T47D (cell line): ENCODE measurements around the gene LLGL1.

ENCODE experiments used
- DNase-seq, 2 experiments: peaks; one replicate each; pipeline versions ENCODE4 v3.0.0 to v3.0.0-alpha.2; 2011 to 2012; ENCODE audit warnings: low read depth in 1 of 2, low spot score in 1 of 2
- JUND ChIP-seq: IDR thresholded peaks from 2 replicates; pipeline ENCODE4 v1.6.1; 2012; ENCODE audit warnings: low read depth
- in situ Hi-C: cut with HindIII; loops from 2 replicates; pipeline ENCODE4 v1.10.0; 2016; ENCODE audit warnings: low sequenced_read_pairs, low pct_unique_long_range_greater_than_20kb

LLGL1 gene

DNA sequence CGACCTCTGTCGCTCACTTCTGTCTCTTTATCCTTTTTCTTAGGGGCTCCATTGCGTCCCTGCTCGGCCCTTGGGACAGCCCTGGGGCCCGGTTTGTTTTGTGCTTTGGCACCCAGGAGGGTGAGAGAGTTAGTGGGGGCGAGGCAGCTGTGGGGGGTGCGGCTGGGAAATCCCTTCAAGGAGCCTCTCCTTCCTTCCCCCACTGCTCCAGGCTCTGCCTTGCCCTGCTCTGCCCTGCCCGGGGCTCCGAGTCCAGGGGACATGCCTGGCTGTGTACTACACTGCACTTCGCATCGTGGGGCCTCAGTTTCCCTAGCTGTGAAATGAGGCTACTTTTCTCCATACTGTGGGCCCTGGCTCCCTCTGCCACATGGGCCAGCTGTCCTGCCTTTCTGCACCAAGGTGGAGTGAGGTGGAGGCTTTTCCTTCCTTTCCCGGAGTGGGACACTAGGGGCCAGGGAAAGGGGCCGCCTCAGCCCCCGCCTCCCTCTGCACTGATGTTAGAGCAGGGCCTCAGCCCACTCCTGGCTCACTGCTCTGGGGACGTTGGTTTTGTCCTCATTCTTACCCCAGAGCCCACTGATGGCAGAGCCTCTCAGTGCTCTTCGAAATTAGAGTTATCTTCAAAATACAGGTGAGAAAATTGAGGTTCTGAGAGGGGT is 980 bp downstream of the LLGL1 start:
- in situ Hi-C loops: no loop called here
- DNase-seq: no peak
- no peak for TF ChIP-seq JUND

- no peak for DNase-seq
- in situ Hi-C loops: no loop called here
- no peak for TF ChIP-seq JUND
Measured at GRCh38 chr17:18227635-18228034, 2.2 kb downstream of the LLGL1 start.

- DNase-seq: no peak
- in situ Hi-C loops: no loop called here
- no peak for TF ChIP-seq JUND
Measured at GRCh38 chr17:18228176-18228682, 2.8 kb downstream of the LLGL1 start.

DNA sequence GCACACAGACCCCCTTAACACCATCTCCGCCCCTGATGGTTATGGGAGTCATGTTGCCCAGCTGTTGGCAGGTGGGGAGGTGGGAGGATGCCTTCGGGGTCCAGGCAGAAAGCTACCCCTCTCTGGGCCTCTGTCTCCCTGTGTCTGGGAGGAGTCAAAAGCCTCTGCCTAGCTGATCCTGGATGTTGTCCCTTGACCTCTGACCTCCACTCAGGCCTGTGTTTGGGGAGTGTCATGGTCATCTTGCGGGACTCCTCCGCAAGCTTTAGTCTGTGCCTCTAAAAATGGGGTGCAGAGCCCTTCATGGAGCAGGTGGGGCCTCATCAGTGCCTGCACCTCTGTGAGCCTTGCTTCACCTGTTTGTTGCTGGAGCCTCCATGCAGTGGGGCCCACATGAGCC is 3.8 kb downstream of the LLGL1 start:
- in situ Hi-C loops: no loop called here
- no peak for DNase-seq
- TF ChIP-seq JUND: no peak

DNA sequence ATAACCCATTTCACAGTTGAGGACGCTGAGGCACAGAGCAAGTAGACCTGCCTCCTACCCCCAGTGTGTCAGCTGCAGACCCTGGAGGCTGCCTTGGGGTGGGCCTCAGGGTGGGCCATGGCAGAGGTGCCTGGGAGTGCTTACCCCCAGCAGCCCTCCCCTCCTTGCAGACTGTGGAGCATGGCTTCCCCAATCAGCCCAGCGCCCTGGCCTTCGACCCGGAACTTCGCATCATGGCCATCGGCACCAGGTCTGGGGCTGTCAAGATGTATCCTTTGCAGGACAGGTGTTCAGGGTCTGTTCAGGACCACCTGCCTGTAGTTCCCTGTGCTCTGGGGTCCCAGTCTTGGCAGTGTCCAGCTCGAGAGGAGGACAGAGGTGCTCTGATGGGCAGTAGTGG is 4.3 kb downstream of the LLGL1 start:
- DNase-seq: no peak
- TF ChIP-seq JUND: no peak
- in situ Hi-C loops: no loop called here

- no peak for DNase-seq
- no peak for TF ChIP-seq JUND
- in situ Hi-C loops: no loop called here
Measured at GRCh38 chr17:18230288-18231141, 5.1 kb downstream of the LLGL1 start.

- TF ChIP-seq JUND: no peak
- no peak for DNase-seq
- in situ Hi-C loops: no loop called here
Measured at GRCh38 chr17:18231164-18231563, 5.7 kb downstream of the LLGL1 start.

DNA sequence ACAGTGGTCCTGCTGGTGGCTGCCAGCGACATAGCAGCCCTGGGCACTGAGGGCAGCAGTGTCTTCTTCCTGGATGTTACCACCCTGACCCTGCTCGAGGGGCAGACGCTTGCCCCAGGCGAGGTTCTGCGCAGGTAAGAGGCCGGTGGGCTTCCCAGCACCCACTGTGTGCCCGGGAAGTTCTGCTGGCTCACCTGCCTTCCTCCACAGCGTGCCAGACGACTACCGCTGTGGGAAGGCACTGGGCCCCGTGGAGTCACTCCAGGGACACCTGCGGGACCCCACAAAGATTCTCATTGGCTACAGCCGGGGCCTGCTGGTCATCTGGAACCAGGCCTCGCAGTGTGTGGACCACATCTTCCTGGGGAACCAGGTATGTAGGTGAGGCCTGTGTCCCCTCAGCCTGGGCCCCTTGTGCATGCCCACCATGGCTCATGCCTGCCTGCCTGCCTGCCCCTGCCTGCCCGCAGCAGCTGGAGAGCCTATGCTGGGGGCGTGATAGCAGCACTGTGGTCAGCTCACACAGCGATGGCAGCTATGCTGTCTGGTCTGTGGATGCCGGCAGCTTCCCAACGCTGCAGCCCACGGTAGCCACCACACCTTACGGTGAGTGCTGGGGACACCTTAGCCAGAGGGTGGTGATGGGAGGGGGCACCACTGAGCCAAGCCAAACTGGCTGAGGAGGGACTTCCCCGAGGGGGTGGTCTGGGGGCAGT is 8.5 kb downstream of the LLGL1 start:
- DNase-seq: no peak
- in situ Hi-C loops: no loop called here
- TF ChIP-seq JUND: no peak

DNA sequence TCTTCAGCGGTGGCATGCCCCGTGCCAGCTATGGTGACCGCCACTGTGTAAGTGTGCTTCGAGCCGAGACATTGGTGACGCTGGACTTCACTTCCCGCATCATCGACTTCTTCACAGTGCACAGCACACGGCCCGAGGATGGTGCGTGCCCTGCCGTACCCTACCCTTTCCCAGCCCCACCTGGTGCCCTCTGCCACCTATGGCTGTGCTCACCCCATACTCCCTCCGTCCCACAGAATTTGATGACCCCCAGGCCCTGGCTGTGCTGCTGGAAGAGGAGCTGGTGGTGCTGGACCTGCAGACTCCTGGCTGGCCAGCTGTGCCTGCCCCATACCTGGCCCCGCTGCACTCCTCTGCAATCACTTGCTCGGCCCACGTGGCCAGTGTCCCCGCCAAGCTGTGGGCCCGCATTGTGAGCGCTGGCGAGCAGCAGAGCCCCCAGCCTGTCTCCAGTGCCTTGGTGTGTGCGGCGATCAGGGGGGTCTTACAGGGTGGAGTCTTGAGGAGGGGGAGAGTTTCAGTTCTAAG is 9.5 kb downstream of the LLGL1 start:
- DNase-seq: no peak
- in situ Hi-C loops: no loop called here
- TF ChIP-seq JUND: no peak

DNA sequence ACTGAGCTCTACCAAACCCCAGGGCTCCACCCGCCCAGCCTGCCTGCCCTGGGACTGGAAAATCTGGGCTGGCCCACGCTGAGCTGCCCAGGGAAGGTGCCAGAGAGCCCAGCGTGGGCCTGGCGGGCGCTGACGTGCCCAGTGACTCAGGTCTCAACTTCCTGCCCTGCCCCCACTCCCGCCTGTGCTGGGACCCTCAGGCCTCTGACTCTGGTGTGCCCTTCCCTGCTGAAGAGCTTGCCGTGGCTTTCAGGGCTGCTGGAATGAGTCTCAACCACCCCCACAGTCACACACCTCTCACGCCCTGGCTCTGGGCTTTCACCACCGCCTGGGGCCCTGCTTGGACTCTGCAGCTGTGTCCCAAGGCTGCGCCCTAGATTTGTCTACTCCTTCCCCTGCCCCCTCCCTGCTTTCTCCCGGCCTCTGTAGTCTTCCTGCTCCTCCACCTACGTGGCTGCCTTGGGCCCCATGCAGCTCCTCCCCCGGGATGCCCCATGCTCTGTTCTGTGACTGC is 10.4 kb downstream of the LLGL1 start:
- no peak for DNase-seq
- in situ Hi-C loops: no loop called here
- TF ChIP-seq JUND: no peak

DNA sequence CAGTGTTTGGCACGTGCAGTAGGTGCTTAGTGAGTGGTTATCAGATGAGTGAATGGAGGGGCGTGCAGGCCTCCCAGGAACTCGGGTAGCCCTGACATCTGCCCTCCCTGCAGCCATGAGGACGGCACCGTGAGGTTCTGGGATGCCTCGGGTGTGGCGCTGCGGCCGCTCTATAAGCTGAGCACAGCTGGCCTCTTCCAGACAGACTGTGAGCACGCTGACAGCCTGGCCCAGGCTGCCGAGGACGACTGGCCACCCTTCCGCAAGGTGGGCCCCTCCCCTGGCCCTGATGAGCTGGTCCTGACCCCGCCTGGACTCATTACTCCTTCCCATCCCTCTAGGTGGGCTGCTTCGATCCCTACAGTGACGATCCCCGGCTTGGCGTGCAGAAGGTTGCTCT is 11.1 kb downstream of the LLGL1 start:
- in situ Hi-C loops: no loop called here
- no peak for DNase-seq
- TF ChIP-seq JUND: no peak

- DNase-seq: no peak
Measured at GRCh38 chr17:18237461-18237860, 12.0 kb downstream of the LLGL1 start.

More at GRCh38 chr17:18237461-18237860, 12.0 kb downstream of the LLGL1 start:
- in situ Hi-C loops: no loop called here
- TF ChIP-seq JUND: no peak
